GM19238 (cell line): Measurements from ENCODE around the gene SNRPA.
"Not testable (repeated sequence)": the region's sequence is repeated elsewhere in the genome, so short reads cannot be mapped to it uniquely, and the experiment has no call there.

Source experiments
- DNase-seq: peaks from one replicate; pipeline ENCODE4 v3.0.0; 2011; ENCODE audit warnings: low spot score; ENCODE audit not compliant: insufficient read length

SNRPA gene

DNA sequence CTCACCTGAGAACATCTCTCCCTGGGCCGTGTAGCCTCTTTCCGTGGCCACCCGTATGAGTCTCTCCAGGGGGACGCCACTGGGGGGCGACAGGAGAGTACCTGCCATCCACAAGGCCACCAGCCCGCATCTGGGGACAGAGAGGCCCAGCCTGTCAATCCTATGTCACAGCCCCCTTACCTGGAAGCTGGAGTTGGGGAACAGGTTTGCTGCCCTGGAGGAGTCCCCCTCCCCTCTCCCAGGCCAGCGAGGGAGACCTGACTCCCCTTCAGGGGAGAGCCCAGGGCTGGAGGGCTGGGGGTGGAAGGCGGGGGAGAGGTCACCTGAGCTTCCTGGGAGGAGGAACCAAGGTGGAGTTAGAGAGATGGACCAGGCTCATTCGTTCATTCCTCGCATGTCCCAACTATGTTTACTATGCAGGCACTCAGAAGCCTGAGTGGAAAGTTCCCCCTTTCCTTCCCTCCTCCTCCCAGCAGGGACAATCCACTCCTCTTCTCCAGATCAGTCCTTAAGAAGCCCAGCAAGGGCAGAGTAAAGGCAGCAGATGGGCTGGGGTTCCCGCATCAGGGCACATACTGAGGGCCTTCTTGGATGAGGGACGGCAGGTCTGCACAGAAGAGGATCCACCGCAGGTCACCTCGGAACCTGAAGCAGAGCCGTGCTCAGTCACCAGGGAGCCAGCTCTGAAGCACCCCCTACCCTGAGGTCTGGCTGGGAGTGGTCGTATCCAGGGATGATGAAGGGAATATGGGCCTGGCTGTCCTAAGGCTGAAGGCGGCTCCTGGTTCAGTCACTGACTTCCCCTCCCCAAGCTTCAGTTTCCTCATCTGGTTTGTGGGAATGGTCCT is 6.2 kb upstream of the SNRPA start:
- DNase-seq, result peak; percentile 17

DNA sequence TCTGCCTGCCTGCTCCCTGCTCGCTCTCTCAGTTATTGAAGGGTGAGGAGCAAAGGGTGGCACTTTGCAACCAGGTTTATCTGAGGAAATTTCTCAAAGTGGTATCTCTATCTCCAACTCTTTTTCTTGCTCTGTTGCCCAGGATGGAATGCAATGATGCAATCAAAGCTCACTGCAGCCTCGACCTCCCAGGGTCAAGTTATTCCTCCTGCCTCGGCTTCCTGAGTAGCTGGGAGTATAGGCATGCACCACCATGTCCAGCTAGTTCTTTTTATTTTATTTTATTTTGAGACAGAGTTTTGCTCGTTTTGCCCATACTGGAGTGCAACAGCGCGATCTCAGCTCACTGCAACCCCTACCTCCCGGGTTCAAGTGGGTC is 5.6 kb upstream of the SNRPA start:
- no peak for DNase-seq

- DNase-seq, result no peak
Measured at GRCh38 chr19:40747536-40747935, 3.5 kb upstream of the SNRPA start.

DNA sequence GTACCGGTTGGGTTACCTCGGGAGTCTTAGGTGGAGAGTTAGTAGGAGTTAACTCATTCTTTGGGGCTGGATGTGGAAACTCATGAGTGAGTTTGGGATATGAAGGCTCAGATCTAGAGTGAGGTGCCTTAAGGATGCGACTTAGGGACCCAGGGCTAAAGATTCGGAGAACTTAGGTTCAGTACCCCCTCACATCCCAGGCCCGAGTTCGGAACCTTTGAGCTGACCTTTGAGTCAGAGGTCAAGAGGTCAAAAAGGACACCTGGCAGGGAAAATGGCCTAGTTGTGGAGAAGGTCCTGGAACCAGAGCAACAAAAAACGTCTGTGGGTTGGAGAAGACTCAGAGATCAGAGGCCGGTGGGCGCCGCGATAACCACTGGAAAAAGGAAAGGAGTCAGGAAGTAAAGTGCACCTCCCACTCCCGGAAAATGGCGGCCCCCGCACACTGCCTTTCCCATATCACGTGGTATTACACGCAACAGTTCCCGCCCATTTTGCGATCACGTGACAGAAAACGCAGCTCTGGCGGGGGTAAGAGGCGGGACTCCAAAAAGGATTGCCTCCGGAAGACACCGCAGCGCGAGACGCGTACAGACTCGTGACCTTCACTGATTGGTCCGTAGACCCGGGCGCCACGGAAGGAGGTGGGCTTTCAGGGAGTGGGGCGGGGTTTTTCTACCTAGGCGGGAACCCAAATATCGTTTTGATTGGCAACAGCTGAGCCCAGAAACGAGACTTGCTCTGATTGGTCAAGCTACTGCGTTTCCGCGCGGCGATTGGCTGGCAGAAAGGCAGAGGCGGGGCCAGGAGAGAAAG is 737 bp upstream of the SNRPA start, which contains the start of gene ACTMAP:
Gene ACTMAP (minus strand): TSS at position 420 of the 816 bp plus-strand sequence. CDS start 674 bp downstream, outside the sequence.
- DNase-seq, result peak; percentile 96

DNA sequence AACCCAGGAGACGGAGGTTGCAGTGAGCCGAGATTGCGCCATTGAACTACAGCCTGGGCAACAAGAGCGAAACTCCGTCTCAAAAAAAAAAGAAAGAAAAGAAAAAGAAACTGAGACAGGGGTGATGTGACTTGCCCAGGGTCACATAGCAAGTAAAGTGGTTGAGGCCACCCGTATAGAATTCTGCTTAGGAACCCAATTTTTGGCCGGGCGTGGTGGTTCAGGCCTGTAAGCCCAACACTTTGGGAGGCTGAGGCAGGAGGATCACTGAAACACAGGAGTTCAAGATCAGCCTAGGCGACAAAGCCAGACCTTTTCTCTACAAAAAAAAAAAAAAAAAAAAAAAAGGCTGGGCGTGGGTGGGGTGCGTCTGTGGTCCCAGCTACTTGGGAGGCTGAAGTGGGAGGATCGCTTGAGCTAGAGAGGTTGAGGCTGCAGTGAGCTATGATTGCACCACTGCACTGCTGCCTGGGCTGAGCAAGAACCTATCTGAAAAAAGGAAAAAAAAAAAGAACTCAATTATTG is 1.3 kb downstream of the SNRPA start:
- DNase-seq, result no peak

- no peak for DNase-seq
Measured at GRCh38 chr19:40754611-40755247, 3.7 kb downstream of the SNRPA start.

DNA sequence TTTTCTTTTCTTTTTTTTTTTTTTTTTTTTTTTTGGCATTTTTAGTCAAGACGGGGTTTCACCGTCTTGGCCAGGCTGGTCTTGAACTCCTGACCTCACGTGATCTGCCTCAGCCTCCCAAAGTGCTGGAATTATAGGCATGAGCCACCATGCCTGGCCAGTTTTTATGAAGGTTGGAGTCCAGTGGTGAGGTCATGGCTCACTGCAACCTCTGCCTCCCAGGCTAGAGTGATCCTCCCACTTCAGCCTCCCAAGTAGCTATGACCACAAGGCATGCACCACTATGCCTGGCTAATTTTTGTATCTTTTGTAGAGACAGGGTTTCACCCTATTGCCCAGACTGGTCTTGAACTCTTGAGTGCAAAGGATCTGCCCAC is 4.2 kb downstream of the SNRPA start:
- DNase-seq, result no peak

DNA sequence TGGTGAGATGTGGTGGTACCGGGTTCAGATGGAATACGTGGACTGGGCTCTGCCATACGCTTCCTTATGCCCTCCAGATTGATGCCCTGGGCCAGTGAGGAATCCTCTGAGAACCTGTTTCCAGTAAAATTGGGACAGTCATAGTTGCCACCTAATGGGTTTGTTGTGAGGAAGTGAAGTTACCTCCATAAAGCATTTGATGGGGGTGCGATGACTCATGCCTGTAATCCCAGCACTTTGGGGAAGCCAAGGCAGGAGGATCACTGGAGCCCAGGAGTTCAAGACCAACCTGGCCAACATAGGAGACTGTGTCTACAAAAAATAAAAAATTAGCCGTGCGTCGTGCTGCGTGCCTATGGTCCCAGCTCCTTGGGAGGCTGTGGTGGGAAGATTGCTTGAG is 4.8 kb downstream of the SNRPA start:
- no peak for DNase-seq

GRCh38 chr19:40756502-40757110 is 5.6 kb downstream of the SNRPA start:
- no peak for DNase-seq

DNA sequence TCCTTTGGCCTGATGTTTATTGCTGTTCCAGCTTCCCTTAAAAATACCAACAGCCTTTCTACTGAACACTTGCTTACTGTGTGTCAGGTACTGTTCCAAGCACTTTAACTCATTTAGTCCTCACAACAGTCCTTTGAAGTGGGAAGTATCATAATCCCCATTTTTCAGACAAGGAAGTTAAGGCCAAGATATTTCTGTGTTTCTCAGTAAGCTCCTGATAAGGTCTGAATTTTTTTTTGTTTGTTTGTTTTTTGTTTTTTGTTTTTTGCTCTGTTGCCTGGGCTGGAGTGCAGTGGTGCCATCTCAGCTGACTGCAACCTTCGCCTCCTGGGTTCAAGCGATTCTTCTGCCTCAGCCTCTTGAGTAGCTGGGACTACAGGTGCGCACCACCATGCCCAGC is 7.5 kb downstream of the SNRPA start:
- no peak for DNase-seq

DNA sequence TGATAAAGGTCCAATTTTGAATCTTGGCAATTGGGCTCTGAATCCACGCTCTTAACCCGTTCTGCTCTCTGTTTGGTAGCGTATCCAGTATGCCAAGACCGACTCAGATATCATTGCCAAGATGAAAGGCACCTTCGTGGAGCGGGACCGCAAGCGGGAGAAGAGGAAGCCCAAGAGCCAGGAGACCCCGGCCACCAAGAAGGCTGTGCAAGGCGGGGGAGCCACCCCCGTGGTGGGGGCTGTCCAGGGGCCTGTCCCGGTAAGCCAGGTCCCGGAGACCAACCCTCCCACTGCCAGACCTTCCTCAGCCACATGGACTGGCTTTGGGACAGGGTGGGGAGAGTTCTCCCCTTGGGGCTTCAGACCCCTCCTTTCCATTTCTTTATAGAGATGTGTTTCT is 8.3 kb downstream of the SNRPA start:
- DNase-seq, result no peak

DNA sequence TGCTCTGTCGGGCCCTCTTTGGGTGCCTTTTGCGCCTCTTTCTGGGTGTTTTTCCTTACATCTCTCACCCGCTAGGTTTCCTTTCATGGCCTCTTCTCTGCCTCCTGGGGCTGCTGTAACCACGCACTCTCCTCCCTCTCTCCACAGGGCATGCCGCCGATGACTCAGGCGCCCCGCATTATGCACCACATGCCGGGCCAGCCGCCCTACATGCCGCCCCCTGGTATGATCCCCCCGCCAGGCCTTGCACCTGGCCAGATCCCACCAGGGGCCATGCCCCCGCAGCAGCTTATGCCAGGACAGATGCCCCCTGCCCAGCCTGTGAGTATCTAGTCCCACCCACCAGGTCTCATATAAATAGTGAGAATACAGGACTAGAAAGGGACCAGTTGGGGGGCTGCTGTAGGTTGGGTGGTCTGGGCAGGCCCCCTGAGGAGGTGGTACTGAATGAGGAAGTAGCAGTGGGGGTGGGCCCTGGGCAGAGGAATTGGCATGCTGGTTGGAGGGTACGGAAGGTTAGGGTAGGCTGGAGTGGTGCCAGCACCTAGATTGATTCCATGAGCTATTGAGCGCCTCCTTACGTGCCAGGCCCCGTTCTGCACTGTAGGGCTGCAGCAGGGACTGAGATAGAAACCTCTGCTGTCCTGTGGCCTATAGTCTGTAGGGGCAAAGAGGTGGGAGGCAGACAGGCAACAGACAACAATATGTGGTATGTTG is 11.9 kb downstream of the SNRPA start:
- no peak for DNase-seq

DNA sequence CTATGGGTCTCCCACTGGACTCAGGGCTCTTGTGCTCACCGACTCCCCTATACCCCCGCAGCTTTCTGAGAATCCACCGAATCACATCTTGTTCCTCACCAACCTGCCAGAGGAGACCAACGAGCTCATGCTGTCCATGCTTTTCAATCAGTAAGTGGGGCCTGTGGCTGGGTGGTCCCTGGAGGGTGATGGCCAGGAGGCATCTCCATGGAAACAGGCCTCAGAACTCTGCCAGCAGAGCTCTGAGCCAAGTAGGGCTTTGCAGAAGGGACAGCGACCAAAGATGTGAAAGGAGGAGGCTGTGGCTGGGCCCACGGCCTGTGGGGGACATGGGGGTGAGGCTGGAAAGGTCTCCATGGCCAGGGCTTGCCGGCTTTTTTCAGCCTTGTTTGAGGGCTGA is 12.5 kb downstream of the SNRPA start:
- DNase-seq, result no peak

DNA sequence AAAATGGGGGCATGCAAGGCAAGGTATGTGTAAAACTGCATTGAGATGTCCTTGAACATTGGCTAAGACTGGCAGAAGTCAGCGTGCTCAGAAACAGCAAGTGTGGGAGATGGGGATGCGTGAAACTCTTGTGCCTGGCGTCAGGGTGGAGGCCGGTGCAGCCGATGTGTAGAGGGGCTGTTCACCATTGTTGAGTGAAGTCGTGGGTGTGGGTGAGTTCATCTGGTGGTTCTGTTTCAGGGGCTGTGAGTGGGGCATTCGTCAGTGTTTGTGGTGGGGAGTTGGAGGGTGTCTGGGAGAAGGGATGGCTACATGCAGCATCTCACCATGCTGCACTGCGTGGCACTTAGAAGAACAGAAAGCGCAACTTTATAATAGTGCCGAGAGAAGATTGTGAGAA is 13.0 kb downstream of the SNRPA start:
- no peak for DNase-seq

GRCh38 chr19:40766385-40766784 is 15.4 kb downstream of the SNRPA start:
- not testable (repeated sequence) for DNase-seq

- DNase-seq, result no peak
Measured at GRCh38 chr19:40768869-40769268, 17.9 kb downstream of the SNRPA start.

DNA sequence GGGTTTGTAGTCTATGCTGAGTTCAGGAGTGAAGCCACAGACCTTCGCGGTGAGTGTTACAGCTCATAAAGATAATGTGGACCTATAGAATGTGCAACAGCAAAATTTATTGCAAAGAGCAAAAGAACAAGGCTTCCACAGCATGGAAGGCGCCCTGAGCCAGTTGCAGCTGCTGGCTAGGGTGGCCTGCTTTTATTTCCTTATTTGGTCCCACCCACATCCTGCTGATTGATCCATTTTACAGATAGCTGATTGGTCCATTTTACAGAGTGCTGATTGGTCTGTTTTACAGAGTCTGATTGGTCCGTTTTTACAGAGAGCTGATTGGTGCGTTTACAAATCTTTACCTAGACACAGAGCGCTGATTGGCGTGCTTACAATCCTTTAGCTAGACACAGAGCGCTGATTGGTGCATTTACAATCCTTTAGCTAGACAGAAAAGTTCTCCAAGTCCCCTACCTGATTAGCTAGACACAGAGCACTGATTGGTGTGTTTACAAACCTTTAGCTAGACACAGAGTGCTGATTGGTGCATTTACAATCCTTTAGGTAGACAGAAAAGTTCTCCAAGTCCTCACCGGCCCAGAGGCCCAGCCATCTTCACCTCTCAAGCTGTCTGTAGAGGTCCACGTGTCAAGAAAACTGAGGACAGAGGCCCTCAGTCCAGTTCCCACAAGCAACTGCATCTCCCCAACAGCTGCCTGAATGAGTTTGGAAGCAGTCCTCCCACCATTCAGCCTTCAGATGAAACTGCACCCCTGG is 20.3 kb downstream of the SNRPA start:
- DNase-seq, result not testable (repeated sequence)

- no peak for DNase-seq
Measured at GRCh38 chr19:40774916-40775631, 24.1 kb downstream of the SNRPA start, which contains the start of gene MIA. MIA (plus strand) TSS chr19:40775521; CDS start chr19:40775543, 22 bp downstream.

- no peak for DNase-seq
Measured at GRCh38 chr19:40775632-40776022, 24.6 kb downstream of the SNRPA start.
